Suppressor macrophage treated with lipopolysaccharide for 1 hour (primary cell): ENCODE data around the gene RNH1.

Experiments used
- DNase-seq, 3 donors: peaks; one replicate each; pipeline ENCODE4 v3.0.0-alpha.2; 2020 to 2022

RNH1 gene

DNA sequence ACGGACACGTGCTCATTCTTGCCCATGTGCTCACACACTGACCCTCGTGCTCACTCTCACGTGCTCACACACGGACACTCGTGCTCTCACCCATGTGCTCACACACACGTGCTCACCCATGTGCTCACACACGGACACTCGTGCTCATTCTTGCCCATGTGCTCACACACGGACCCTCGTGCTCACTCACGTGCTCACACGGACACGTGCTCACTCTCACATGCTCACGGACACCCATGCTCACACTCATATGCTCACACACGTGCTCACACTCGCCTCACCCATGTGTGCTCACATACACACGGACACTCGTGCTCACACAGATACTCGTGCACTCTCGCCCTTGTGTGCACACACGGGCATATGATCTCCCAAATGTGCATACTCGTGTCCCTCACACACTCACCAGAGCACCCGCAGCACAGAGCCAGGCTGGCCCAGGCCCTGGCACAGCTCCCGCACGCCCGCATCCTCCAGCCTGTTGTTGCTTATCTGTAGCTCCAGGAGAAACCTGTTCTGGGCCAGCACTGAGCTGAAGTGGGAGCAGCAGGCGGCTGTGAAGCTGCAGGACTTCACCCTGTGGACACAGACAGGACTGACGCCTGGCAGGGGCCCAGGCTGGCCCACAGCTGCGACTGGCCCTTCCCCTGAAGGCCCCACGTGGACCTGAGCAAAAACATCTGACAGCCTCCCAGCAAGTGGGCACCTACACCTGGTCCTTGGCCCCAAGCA lies 9.3 kb downstream of the RNH1 start:
- no peak for DNase-seq

DNA sequence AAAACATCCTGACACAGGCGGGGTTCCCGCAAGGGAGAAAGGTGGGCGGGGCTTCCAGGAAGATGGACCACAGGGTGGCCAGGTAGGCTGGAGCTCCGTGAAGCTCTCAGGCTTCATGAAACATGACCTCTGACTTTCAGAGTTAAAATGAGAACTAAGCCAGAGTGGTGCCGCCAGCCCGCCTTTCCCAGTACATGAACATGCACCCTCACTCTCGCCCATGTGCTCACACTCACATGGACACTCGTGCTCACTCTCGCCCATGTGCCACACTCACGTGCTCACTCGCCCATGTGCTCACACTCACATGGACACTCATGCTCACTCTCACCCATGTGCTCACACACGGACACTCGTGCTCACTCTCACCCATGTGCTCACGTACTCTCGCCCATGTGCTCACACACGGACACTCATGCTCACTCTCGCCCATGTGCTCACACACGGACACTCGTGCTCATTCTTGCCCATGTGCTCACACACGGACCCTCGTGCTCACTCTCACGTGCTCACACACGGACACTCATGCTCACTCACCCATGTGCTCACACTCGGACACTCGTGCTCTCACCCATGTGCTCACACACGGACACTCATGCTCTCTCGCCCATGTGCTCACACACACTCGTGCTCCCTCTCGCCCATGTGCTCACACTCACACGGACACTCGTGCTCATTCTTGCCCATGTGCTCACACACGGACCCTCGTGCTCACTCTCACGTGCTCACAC lies 10.0 kb downstream of the RNH1 start:
- DNase-seq, result no peak

DNA sequence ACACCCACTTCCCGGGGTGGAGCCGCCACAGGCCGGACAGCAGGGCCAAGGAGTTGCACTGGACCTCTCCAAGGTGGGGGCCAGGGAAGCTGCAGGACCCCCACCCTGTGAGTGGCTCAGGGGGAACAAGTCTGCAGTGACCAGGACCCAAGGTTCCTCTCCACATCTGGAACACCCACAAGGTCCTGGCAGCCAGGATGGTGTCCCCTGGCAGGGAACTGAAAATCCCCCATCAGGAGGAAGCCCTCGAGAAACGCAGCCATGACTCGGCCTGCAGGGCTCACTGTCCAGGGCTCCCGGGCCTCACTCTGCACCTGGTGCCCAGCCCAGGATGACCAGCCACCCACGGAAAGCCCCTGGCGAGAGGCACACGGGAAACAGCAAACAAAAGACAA lies 11.5 kb downstream of the RNH1 start:
- DNase-seq, result peak in 1 of 3 donors; percentile 7

GRCh38 chr11:494761-495536 lies 12.1 kb downstream of the RNH1 start:
- DNase-seq, result no peak

GRCh38 chr11:492427-493226 lies 14.4 kb downstream of the RNH1 start:
- DNase-seq, result no peak

DNA sequence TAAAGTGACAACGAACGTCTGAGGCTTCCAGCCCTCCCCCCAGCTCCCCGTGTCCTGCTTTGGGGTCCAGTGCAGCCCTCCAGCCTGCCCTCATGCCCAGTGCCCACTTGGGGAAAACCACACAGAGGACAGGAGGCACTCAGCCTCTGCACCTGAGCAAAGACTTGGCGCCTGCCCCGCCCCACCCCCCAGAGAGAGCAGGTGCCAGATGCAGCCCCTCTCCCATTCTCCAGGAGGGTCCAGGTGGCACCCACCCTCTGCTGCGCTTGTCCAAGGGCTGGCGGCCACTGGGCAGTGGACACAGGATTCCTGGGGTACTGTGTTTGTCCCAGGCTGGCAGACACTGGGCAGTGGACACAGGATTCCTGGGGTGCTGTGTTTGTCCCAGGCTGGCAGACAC lies 15.7 kb downstream of the RNH1 start:
- no peak for DNase-seq

GRCh38 chr11:490930-491260 lies 16.1 kb downstream of the RNH1 start:
- no peak for DNase-seq

DNA sequence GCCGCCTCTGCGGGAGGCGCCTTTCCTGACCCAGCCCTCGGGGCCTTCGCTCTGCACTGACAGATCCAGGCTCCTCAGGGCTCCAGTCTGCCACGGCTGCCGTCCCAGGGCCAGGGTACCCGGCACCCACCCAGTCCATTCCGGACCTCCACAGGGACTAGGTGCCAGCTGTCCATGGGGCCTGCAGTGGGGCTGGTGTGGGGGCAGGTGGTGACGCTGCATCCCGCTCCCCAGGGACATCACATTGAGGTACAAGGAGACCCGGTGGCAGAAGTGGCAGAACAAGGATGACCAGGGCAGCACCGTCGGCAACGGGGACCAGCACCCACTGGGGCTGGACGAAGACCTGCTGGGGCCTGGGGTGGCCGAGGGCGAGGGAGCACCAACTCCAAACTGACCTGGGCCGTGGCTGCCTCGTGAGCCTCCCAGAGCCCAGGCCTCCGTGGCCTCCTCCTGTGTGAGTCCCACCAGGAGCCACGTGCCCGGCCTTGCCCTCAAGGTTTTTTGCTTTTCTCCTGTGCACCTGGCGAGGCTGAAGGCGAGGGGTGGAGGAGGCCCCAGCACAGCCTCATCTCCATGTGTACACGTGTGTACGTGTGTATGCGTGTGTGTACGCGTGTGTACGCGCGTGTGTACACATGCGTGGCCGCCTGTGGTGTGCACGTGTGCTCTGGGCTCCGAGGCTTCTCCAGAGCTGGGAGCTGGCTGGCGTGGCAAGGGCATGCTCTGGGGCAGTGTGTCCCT lies 16.7 kb downstream of the RNH1 start:
- no peak for DNase-seq

GRCh38 chr11:489610-490185 lies 17.3 kb downstream of the RNH1 start:
- DNase-seq, result no peak

GRCh38 chr11:488992-489391 lies 18.1 kb downstream of the RNH1 start:
- DNase-seq, result no peak

DNA sequence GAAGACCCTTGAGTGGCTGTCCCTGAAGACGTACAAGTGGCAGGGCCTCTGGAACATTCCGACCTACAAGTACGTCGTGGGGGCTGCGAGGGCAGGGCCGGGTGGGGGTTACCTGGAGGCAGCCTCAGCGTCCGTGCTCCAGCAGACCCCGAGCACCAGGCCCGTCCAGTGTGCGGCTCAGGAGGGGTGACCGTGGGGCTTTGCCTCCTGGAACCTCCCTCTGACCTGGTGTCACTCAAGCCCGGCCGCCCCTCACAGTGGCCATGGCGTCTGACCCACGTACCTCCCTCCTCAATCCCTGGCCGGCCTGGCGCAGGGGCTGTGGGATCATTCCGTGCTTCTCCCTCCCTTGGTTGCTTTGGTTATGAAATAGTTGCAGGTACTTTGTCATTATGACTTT lies 18.5 kb downstream of the RNH1 start:
- DNase-seq, result no peak

DNA sequence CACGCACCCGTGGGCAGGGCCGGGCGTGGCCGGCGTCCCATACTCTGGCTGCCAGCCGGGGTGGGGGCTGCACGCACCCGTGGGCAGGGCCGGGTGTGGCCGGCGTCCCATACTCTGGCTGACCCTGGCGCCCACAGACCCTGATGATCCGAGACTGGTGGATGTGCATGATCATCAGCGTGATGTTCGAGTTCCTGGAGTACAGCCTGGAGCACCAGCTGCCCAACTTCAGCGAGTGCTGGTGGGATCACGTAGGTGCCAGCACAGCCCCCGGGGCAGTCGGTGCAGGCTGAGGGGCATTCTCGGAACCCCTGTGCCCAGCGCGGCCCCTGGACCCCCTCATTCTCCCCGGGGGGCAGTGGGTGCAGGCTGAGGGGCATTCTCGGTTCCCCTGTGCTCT lies 19.0 kb downstream of the RNH1 start:
- no peak for DNase-seq

DNA sequence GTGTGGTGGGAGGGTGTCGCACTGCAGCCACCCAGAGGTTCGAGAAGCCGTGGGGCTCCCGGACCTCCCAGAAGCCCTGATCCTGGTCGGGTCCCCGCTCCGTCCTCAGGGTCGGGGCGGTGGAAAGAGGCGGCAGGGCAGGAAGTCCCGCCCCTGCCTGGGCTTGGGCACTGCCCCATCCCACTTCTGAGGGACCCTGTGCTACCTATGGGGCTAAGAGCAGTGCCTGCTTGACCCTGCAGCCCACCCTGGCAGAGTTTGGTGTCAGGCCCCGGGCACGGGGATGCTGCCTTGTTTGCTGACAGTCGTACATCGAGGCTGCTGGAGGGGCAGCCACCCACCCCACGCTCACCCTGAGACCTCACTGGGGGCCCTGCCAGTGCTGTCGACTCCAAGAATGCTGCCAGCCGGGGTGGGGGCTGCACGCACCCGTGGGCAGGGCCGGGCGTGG lies 19.4 kb downstream of the RNH1 start:
- no peak for DNase-seq

DNA sequence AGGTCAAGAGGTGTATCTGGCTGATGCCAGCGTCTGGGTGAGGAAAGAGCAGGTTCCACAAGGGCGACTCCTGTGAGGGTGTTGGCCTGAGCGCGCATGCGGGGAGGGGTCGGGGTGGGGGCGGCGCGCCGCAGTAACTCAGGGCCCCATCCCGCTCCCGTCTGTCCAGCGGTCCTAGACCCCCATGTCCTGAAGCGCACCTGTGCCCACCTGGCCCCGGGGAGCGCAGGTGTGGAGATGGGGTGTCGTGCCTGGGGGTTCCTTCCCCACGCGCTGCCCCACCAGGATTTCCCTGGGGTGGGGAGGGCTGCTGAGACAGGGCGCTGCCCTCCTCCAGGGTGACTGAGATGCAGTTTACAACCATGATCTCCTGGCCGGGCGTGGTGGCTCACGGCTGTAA lies 20.9 kb downstream of the RNH1 start:
- DNase-seq, result no peak

DNA sequence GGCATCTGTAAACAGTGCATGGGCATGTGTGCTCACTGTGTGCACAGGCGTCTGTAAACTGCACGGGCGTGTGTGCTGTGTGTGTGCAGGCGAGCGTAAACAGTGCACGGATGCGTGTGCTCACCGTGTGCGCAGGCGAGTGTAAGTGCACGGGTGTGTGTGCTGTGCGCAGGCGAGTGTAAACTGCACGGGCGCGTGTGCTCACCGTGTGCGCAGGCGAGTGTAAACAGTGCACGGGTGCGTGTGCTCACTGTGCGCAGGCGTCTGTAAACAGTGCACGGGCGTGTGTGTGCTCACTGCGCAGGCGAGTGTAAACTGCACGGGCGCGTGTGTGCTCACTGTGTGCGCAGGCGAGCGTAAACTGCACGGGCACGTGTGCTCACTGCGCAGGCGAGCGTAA lies 22.4 kb downstream of the RNH1 start:
- DNase-seq, result no peak

DNA sequence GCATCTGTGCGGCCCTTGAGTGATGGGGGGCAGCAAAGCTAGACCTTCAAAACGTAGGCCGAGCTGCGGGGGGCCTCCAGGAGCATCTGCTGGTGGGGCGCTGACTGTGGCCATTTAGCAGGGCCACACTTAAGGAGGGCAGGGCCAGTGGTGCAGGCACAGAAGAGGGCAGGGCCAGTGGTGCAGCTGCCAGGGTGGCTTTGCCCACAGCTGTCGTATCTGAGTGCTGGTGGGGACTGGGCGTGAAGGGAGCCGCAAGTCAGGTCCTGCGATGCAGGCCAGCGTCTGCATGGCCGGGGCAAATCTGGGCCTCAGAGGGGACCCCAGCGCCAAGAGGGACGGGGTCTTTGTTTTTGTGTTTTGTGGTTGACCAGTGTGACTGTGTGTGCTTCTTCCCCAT lies 27.7 kb downstream of the RNH1 start:
- no peak for DNase-seq

DNA sequence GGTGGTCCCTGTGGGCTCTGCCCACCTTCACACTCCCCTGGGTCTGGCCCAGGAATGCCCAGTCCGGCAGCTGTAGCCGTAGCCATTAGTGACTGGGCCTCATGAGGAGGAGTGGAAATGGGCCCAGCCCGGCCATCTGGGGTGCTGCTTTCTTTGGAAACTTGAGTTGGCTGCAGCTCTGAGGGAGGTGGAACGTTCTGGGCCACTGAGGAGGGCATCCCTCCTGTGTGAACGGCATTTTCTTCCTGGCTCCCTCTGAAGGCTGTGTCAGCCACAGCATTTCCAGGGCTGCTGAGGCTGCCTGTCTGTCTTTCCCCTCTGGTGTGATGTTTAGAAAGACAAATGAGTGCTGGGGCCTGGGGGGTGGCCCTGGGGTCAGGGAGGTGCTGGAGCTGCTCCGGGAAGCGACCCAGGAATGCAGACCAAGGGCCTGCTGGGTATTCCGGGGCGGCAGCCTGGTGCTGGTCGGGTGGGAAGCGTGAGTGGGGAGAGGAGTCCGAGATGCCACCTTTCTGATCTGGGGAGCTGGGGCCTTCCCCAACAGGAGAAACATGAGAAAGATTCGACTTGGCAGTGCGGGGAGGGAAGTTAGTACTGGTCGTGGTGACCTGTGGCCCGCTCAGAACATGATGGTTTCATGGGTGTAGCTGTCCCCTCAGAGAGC lies 29.9 kb downstream of the RNH1 start:
- DNase-seq, result no peak

GRCh38 chr11:476416-476815 lies 30.6 kb downstream of the RNH1 start:
- no peak for DNase-seq

GRCh38 chr11:475941-476340 lies 31.1 kb downstream of the RNH1 start:
- no peak for DNase-seq

- no peak for DNase-seq
These were observed 32.0 kb downstream of the RNH1 start for GRCh38 chr11:474914-475506.
